Activated CD4-positive, alpha-beta T cell treated with anti-CD3 and anti-CD28 coated beads, Interleukin-10, Interleukin-2, amounts not matched to agents 100 ng/mL and 50 ng/mL, durations not matched to agents 16 hours and 8 hours (primary cell): ENCODE measurements around the gene PLA2G2D.
A peak's percentile ranks its signal among the peaks of the same experiment; 100 is the strongest.
"Not testable (repeated sequence)": the region's sequence is repeated elsewhere in the genome, so short reads cannot be mapped to it uniquely, and the experiment has no call there.

Source experiments
- DNase-seq: peaks from one replicate; pipeline ENCODE4 v3.0.0-alpha.2; 2020

The PLA2G2D gene

DNA sequence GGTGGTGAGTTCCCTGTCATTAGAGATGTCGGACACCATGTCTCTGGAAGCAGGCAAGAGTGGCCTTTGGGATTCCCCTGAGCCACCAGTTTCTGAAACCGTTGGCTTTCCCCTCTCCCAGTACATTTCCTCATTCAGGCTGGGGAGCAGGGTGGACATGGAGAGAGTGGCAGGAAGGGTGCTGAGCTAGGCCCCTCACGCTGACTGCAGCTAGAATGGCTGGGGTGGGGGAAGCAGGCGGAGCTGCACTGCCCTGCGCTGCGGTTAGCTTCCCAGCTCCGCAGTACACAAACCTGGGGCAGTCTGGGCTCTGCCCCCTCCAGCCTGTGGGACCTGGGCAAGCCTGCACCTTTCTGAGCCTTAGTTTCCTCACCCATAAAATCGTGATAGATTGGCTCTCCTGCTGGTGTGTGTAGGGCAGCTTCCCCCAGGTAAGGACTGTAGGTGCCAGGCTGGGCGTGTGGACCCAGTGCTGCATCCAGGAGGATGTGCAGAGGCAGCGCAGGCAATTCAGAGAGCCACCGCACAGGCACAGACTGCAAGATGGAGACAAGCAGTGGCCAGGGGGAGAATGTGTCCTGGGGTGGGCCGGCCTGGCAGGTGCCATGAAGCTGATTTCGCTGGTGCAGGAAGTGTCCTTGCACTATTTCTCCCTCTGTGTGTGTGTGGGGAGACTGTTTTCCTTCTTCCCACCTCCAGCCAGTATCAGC lies 22.8 kb upstream of the PLA2G2D start:
- DNase-seq: no peak

GRCh38 chr1:20141466-20141865 lies 22.1 kb upstream of the PLA2G2D start:
- no peak for DNase-seq

DNA sequence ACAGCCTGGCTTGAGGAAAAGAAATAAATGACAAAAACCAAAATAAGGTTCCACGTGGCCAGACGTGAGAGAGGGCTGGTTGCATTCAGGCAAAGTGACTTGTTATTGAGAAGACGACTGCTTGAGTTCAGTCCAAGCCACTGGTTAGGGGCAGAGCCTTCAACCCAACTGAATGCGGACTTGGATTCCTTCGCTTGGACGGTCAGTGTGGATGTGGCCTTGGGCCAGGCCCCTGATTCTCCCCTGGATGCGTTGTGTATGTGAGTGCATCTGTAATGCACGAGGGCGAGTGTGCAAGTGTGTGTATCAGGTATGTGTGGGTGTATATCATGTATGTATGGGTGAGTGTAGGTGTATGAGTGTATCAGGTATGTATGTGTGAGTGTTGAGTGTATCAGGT lies 21.7 kb upstream of the PLA2G2D start:
- no peak for DNase-seq

- no peak for DNase-seq
Measured at GRCh38 chr1:20139776-20140612, 20.7 kb upstream of the PLA2G2D start.

GRCh38 chr1:20138961-20139550 lies 19.7 kb upstream of the PLA2G2D start, which contains the start of gene PLA2G2F:
Gene PLA2G2F, plus strand, starts transcription at chr1:20139323. Its CDS starts 105 bp downstream, at chr1:20139428.
- DNase-seq: no peak

DNA sequence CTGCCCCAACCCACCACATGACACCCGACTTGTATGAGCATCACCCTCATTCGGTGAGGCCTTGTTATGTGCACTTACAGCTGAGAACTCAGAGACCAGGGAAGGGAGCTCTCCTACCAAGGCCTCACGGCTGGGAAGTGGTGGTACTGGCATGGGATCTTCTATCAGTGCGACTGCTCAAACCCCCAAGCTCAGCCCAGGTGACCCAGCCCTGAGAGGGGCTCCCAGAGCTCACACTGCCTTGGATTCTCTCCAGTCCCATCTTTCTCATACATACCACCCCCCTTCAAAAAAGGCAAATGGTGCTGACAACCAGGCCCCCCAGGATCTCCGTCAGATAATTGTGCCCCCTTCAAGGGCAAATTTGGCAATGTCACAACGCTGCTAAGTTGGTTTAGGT lies 19.0 kb upstream of the PLA2G2D start:
- no peak for DNase-seq

DNA sequence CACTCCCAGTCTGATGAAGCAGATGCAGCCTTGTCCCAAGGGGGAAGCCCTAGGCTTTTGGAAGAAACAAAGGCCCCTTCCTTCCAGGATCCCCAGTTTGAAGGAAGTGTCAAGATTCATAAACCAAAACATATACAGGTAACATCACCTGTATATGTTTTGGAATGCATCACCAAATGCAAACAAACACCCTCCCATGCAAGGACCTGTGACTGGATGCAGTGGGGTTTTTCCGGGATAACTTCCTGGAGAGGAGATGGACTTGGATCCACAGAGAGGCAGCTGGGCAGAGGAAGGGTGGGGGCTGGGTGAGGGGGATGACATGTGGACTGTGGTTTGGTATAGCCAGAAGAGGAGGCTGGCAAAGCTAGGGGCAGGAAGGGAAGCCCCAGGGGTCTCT lies 18.3 kb upstream of the PLA2G2D start:
- DNase-seq: no peak

- DNase-seq: no peak
Measured at GRCh38 chr1:20137055-20137454, 17.7 kb upstream of the PLA2G2D start.

DNA sequence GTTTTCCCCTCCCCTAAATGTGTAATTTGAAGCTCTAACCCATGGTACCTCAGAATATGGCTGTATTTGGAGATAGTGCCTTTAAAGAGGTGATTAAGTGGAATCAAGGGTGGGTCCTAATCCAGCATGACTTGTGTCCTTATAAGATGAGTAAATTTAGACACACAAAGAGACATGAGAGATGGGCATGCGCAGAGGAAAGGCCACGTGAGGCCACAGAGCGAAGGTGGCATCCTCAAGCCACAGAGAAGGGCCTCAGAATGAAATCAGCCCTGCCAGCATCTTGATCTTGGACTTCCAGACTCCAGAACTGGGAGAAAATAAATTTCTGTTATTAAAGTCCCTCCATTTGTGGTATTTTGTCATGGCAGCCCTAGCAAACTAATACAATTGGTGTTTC lies 16.9 kb upstream of the PLA2G2D start:
- no peak for DNase-seq

- no peak for DNase-seq
Measured at GRCh38 chr1:20134995-20135394, 15.7 kb upstream of the PLA2G2D start.

GRCh38 chr1:20130518-20130917 lies 11.2 kb upstream of the PLA2G2D start:
- DNase-seq: not testable (repeated sequence)

GRCh38 chr1:20126806-20127440 lies 7.6 kb upstream of the PLA2G2D start:
- DNase-seq: no peak

- peak; percentile 40 for DNase-seq
Measured at GRCh38 chr1:20126041-20126805, 6.9 kb upstream of the PLA2G2D start.

GRCh38 chr1:20125100-20125499 lies 5.8 kb upstream of the PLA2G2D start:
- DNase-seq: no peak

DNA sequence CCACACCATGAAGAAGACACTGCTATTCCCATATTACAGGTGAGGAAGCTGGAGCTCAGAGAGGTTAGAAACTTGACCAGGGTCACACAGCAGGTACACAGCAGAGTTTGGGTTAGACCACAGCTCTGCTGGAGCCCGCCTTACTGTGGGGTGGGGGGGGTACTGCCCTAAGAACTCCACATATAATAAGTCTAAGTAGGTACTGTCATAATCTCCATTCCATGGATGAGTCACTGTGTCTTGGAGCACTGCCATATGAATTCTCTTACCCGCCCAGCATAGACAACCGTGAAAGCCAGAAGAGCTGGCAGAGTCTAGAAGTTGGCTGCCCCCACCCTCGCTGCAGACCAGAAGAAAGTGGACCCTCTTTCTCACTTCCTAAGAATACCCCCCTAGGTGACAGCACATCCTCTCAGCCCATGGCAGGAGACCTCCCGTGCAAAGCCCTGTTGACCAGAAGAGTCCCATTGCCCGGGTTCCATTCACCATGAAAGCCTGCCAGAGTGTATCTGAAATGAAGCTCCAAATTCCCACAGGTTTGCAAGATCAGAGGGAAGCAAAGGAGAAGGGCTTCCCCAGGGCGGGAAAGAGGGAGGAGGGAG lies 5.2 kb upstream of the PLA2G2D start:
- DNase-seq: peak; percentile 42

DNA sequence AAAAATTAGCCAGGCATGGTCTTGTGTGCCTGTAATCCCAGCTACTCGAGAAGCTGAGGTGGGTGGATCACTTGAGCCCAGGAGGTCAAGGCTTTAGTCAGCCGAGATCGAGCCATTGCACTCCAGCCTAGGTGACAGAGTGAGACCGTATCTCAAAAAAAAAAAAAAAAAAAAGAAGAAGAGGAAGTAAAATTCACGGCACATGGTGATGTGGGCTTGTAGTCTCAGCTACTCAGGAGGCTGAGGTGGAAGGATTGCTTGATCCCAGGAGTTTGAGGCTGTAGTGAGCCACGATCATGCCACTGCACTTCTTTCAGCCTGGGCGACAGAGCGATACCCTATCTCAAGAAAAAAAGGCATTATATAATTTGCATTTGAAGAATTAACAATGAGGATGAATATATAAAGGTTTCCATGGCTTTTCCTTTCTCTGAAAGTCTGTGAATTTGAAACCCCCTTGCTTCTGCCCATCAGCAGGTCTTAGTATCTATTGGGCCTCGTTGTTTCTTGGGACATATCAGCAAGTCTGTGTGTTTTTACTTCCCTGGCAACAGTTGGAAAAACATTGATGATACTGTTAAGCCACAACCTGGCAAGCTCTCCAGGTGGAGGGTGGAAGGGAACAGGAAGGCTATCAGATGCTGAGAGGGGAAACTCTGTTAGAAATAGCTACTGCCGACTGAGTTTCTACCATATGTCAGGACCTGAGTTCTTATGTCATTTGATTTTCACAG lies 4.6 kb upstream of the PLA2G2D start:
- DNase-seq: no peak

DNA sequence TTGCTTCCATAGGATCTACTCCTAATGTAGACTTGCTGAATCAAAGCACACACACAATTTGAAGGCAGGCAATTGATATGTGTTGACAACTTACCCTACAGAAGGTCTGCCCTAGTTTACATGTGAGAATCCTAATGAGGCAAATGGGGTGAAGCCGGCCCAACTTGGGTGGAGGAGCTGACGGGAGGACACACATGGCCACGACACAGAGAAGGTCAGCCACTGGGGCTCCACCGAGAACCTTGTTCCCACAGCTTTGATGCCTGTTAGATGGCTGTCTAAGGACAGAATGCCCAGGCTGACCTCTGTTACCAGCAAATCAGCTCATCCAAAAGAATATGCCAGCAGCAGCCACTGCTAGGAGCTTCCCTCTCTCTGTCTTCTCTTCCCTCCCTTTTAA lies 1.5 kb upstream of the PLA2G2D start:
- DNase-seq: no peak

GRCh38 chr1:20117236-20117635 lies 2.1 kb downstream of the PLA2G2D start:
- no peak for DNase-seq

- no peak for DNase-seq
Measured at GRCh38 chr1:20115916-20116315, 3.4 kb downstream of the PLA2G2D start.

DNA sequence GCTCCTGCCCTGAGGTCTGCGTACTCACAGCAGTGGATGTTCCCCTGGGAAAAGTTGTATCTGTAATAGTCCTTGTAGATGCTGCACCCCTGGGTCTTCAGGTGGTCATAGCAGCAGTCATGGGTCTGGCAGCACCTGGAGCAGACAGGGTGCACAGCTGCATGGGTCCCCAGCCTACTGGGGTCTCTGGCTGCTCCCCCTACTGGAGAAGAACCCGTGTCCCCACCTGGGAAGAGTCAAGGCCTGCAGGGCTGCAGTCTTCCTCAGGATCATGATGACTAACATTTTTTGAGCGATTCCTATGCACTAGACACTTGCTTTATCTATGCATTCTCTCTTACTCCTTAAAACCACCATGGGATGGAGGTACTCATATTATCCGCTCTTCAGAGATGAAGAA lies 3.9 kb downstream of the PLA2G2D start:
- DNase-seq: no peak

- DNase-seq: no peak
Measured at GRCh38 chr1:20114021-20114648, 5.2 kb downstream of the PLA2G2D start.
